ENCODE measurements around the gene MC4R. TPM values are rescaled to one million over a fixed set of nuclear protein-coding genes. Genes with fewer than 3 reads are reported as not detected.

Gene MC4R
- total RNA-seq, 2 donors from 2014 or later: not detected

- intact Hi-C loops (cut with DNase I): no loop called here
- 70% methylated on average over 5 of the region's 5 CpGs for WGBS
- TF ChIP-seq POLR2AphosphoS5 (IDR thresholded peaks at IDR 0.05): no peak
- no peak for TF ChIP-seq POLR2A (IDR thresholded peaks at IDR 0.05)
- no peak for TF ChIP-seq CTCF (IDR thresholded peaks at IDR 0.05)
- no peak for DNase-seq (ENCODE audit: low spot score)
- no peaks in the 10 kb centered on the region for H3K4me1 ChIP-seq (replicated peaks)
- no peak overlapping the region for H3K4me3 ChIP-seq
- H3K27ac ChIP-seq: no peak overlapping the region
- no peaks in the 10 kb centered on the region for H3K36me3 ChIP-seq
- no peaks in the 10 kb centered on the region for H3K9me3 ChIP-seq
- peaks cover 3% of the 10 kb centered on the region for H3K27me3 ChIP-seq (replicated peaks; ENCODE audit: insufficient read depth)
These were observed 39.1 kb upstream of the MC4R start for GRCh38 chr18:60411715-60412114.

GRCh38 chr18:60406721-60407120 lies 34.1 kb upstream of the MC4R start:
- no peaks in the 10 kb centered on the region for H3K9me3 ChIP-seq
- no peak for DNase-seq (ENCODE audit: low spot score)
- H3K4me3 ChIP-seq: no peak overlapping the region
- no peaks in the 10 kb centered on the region for H3K36me3 ChIP-seq
- no peak overlapping the region for H3K27ac ChIP-seq
- WGBS: 67% methylated on average over 2 of the region's 2 CpGs
- intact Hi-C loops (cut with DNase I): no loop called here
- no peaks in the 10 kb centered on the region for H3K27me3 ChIP-seq (replicated peaks; ENCODE audit: insufficient read depth)
- H3K4me1 ChIP-seq (replicated peaks): no peaks in the 10 kb centered on the region
- TF ChIP-seq POLR2AphosphoS5 (IDR thresholded peaks at IDR 0.05) (no peak), POLR2A (IDR thresholded peaks at IDR 0.05) (no peak), CTCF (IDR thresholded peaks at IDR 0.05) (no peak)

- intact Hi-C loops (cut with DNase I): no loop called here
These were observed 32.0 kb upstream of the MC4R start for GRCh38 chr18:60404486-60405085.

GRCh38 chr18:60401346-60401745 lies 28.8 kb upstream of the MC4R start:
- intact Hi-C loops (cut with DNase I): no loop called here
- no peak for DNase-seq (ENCODE audit: low spot score)
- Histone ChIP-seq H3K27ac (no peak overlapping the region), H3K27me3 (replicated peaks; ENCODE audit: insufficient read depth) (no peaks in the 10 kb centered on the region), H3K9me3 (no peaks in the 10 kb centered on the region), H3K36me3 (no peaks in the 10 kb centered on the region), H3K4me3 (no peak overlapping the region), H3K4me1 (replicated peaks) (no peaks in the 10 kb centered on the region)
- TF ChIP-seq POLR2A (IDR thresholded peaks at IDR 0.05) (no peak), CTCF (IDR thresholded peaks at IDR 0.05) (no peak), POLR2AphosphoS5 (IDR thresholded peaks at IDR 0.05) (no peak)

More at GRCh38 chr18:60404486-60405085, 32.0 kb upstream of the MC4R start:
- Histone ChIP-seq H3K27me3 (replicated peaks; ENCODE audit: insufficient read depth) (no peaks in the 10 kb centered on the region), H3K4me3 (no peak overlapping the region), H3K36me3 (no peaks in the 10 kb centered on the region), H3K4me1 (replicated peaks) (no peaks in the 10 kb centered on the region), H3K9me3 (no peaks in the 10 kb centered on the region), H3K27ac (no peak overlapping the region)
- TF ChIP-seq POLR2A (IDR thresholded peaks at IDR 0.05): no peak
- no peak for TF ChIP-seq CTCF (IDR thresholded peaks at IDR 0.05)
- TF ChIP-seq POLR2AphosphoS5 (IDR thresholded peaks at IDR 0.05): no peak
- WGBS: 70% methylated on average over 6 of the region's 6 CpGs
- no peak for DNase-seq (ENCODE audit: low spot score)

GRCh38 chr18:60391571-60392226 lies 19.1 kb upstream of the MC4R start:
- H3K4me1 ChIP-seq (replicated peaks): no peaks in the 10 kb centered on the region

More at GRCh38 chr18:60391571-60392226, 19.1 kb upstream of the MC4R start:
- intact Hi-C loops (cut with DNase I): no loop called here
- TF ChIP-seq CTCF (IDR thresholded peaks at IDR 0.05) (no peak), POLR2A (IDR thresholded peaks at IDR 0.05) (no peak), POLR2AphosphoS5 (IDR thresholded peaks at IDR 0.05) (no peak)
- no peak for DNase-seq (ENCODE audit: low spot score)
- WGBS: 82% methylated on average over 4 of the region's 4 CpGs
- Histone ChIP-seq H3K9me3 (no peaks in the 10 kb centered on the region), H3K27ac (no peak overlapping the region), H3K36me3 (no peaks in the 10 kb centered on the region), H3K27me3 (replicated peaks; ENCODE audit: insufficient read depth) (no peaks in the 10 kb centered on the region), H3K4me3 (no peak overlapping the region)
